Measurements from ENCODE around the gene HMHB1. TPM values are rescaled to one million over a fixed set of nuclear protein-coding genes. Genes with fewer than 3 reads are reported as not detected.
"Not testable (repeated sequence)": the region's sequence is repeated elsewhere in the genome, so short reads cannot be mapped to it uniquely, and the experiment has no call there.

The HMHB1 gene
- polyA plus RNA-seq, 3 donors, result not detected

- no peak for DNase-seq
Measured at GRCh38 chr5:143801252-143801939, 10.6 kb upstream of the HMHB1 start.

DNA sequence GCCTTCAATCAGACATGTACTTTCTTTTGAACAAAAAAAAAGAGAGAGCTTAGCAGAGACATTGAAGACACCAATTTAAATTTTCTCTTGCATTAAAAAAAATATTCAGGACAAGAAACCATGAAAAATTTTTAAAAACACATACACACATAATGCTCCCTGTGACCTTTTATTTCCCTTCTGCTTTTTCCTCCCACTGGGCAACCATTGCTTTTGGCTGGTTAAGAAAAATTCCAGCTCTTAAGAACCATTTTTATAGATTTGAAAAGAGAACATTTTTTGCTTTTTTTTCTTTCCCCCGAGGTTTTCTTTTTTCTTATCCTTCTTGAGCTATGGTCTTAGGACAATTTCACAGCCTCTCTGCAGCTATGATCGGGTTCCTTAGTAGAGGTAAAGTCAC, 6.1 kb upstream of the HMHB1 start:
- no peak for DNase-seq

- DNase-seq, result no peak
Measured at GRCh38 chr5:143806579-143806978, 5.4 kb upstream of the HMHB1 start.

GRCh38 chr5:143807401-143807800, 4.6 kb upstream of the HMHB1 start:
- no peak for DNase-seq

GRCh38 chr5:143816370-143816769, 4.4 kb downstream of the HMHB1 start:
- not testable (repeated sequence) for DNase-seq

DNA sequence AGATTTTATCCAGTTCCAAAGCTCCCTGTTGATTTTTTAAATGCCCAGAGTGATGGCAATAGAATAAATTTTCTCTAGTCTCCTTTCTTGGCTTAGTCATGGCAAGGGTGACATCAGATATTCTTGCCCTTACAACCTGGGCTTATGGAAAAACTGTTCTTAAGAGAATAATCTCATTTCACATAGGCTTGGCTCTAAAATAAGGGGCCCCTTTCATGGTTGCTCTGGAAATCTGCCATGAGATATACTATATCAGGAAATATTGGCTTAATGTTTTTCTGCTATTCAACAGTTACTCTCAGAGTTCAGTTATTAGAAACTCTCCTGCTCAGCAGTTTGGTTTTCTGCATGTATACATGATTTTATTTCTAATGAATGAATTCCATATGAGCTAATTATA, 7.8 kb downstream of the HMHB1 start:
- no peak for DNase-seq

DNA sequence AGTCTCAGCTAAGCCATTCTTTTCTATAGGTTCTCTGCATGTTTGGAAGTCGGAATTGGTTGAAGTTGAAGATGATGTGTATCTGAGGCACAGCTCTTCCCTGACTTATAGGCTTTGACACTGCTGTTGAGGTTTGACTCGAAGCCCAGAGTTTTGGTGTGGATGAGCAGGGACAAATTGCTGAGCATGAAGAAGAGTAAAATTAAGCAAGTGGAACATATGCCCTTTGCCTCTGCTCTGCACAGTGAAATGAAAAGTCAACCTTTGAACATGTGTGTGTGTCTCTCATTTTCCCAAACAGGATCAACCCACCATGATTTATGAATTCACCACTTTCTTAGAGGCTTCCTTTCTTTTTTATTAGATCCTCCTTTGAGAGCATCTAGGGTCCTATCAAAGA, 8.5 kb downstream of the HMHB1 start:
- no peak for DNase-seq

DNA sequence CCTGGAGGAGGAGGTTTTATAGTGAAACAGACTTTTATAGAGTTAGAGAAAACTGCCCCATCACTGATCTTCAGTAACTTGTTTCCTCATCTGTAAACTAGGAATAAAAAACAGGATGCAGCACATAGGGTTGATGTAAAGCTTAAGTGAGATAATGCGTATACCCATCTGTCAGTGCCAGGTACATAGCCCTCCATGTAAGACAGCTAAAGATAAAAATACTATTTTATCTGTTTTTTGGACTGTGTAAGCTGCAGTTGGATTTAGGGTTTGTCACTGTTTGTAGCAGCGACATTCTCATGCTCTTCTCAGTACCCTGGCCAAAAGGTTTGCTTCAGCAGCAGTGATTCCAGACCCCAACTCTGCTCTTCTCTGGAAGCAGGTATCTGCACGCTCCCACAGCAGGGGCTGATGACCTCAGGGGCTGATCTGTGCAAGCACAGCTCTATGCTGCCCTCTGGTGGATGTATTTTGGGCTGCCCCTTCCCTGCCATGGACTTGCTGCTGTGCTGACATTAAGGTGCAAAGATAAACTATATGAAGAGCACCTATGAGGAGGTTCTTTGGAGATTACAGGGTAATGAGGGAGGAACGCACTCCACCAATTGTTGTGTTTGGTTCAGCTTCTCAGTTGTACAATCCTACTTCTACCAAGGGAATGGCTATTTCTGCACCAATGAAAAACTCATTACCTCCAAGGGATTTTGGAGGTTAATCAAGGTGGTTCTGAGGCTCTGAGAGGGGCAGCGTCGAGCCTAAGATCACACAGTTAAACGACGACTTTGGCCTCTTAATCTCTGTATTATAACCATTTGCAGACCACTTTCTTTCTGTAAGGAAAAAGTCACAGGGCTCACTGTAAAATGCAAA, 13.1 kb downstream of the HMHB1 start:
- DNase-seq, result peak; percentile 58

- DNase-seq, result no peak
Measured at GRCh38 chr5:143826951-143827444, 15.0 kb downstream of the HMHB1 start.

DNA sequence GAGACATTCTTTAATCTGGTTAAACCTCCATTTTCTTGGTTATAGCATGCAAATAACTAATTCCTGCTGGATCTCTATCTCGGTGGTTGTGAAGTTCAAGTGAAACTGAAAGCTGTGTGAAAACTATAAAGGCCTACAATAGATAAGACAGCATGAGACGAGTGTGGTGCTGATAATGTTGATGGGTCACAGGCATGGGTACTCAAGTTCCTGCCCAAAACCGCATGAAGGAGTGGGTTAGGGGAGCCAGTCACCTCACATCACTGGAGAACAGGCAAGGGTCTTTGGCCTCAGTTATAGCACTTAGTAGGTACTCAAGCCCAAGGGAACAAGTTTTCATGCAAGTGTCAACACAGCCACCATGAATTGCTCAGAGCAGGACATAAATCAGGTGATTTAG, 16.7 kb downstream of the HMHB1 start:
- DNase-seq, result no peak

- no peak for DNase-seq
Measured at GRCh38 chr5:143833177-143833576, 21.2 kb downstream of the HMHB1 start.

DNA sequence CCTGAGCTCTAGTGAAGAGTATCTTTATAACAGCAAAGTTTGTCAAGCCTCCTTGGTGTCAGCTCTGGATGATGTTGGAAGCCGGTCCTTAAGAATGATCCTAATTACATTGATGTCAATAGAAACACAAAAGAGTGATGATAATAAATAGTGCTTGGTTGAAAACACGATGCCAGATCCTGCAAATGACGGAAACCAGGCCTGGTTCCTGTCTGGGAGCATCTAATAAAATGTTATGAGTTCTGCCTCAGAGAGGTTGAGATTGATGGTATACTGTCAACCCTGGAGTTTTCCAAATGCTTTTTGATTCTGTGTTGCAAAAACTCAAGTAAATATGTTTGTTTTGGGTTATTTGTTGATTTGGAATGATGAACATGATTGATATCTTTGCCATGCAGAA, 23.3 kb downstream of the HMHB1 start:
- no peak for DNase-seq

- DNase-seq, result no peak
Measured at GRCh38 chr5:143836161-143836725, 24.3 kb downstream of the HMHB1 start.

DNA sequence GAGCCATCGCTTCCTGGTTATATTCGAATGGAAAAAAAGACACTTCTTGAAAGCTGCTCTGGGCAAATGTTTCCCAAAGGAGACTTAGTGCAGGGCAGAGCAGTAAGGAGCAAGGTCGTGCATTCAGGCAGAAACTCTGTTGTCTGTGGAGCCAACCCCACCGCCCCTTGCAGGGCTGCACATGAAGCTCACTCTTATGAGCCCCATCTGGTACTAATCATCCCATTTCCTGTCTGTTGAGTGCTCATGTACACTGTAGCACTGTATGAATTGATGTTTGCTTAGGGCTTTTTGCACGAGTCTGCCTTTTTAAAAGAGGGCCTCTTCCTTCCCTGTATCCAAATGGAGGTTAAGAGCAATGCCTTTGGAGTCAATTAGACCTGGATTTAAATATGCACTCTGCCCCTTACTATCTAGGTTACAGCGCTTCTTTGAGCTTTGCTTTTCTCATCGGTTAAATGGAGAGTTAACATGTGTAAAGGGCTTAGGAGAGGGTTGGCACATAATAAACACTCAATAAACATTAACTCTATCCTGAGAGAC, 25.4 kb downstream of the HMHB1 start:
- DNase-seq, result peak; percentile 29

DNA sequence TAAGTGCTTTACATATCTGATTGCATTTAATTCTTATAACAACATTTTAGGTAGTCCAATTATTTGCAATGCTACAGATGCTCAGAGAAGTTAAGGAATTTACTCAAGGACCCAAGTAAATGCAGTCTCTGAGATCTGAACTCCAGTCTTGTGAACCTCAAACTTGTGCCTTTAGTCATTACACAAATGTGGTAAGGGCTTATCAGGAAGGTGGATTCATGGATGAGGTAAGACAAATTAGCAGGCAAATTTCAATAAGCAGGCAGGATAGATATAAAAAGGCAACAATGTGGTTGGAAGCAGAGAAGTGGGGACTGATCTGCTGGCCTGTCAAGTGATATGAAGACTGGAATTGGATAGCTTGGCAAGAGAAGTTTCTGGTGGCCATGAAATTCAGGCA, 29.5 kb downstream of the HMHB1 start:
- no peak for DNase-seq

GRCh38 chr5:143842920-143843319, 31.0 kb downstream of the HMHB1 start:
- no peak for DNase-seq

DNA sequence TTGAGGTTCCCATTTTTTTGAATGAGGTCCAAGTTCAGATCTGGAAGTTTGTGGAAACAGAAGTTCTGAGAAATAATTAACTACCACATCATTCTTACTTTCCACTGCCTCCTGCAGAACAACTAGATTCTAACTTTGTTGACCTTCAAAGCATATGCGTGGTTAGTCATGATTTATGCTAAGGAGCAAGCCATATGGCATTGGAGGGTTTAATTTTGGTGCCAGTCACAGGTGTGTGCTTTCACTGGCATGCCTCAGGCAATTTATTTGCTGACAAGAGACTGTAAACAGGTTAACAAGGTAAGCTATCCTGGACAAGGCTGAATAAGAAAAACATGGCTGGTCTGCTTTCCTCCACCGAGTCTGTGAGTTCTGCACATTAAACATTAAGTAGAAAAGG, 31.5 kb downstream of the HMHB1 start:
- DNase-seq, result no peak

GRCh38 chr5:143850050-143850683, 38.2 kb downstream of the HMHB1 start:
- no peak for DNase-seq

- DNase-seq, result no peak
Measured at GRCh38 chr5:143851383-143851782, 39.4 kb downstream of the HMHB1 start.

- no peak for DNase-seq
Measured at GRCh38 chr5:143860211-143860610, 48.2 kb downstream of the HMHB1 start.

GRCh38 chr5:143862271-143862670, 50.3 kb downstream of the HMHB1 start:
- no peak for DNase-seq

GRCh38 chr5:143865426-143866025, 53.6 kb downstream of the HMHB1 start:
- no peak for DNase-seq
